ENCODE measurements around the gene TOP3A.

Gene TOP3A

GRCh38 chr17:18318771-18319450 is 4.1 kb upstream of the TOP3A start:
- Histone ChIP-seq H3K27ac (no peak overlapping the region), H2AFZ (no peak overlapping the region), H3K79me2 (peaks cover 68% of the 10 kb centered on the region), H3K36me3 (ENCODE audit: control insufficient read depth, insufficient read depth, low read length) (no peaks in the 10 kb centered on the region), H3K4me3 (ENCODE audit: low read depth, low read length) (no peak overlapping the region), H3K4me2 (ENCODE audit: low read length) (no peak overlapping the region), H3K27me3 (ENCODE audit: control insufficient read depth, insufficient read depth, low read length) (no peaks in the 10 kb centered on the region), H3K9me3 (ENCODE audit: control insufficient read depth, low read length) (no peaks in the 10 kb centered on the region), H3K4me1 (peaks cover 14% of the 10 kb centered on the region), H3K9ac (no peak overlapping the region)
- no peak for TF ChIP-seq CTCF (IDR thresholded peaks at IDR 0.05)

DNA sequence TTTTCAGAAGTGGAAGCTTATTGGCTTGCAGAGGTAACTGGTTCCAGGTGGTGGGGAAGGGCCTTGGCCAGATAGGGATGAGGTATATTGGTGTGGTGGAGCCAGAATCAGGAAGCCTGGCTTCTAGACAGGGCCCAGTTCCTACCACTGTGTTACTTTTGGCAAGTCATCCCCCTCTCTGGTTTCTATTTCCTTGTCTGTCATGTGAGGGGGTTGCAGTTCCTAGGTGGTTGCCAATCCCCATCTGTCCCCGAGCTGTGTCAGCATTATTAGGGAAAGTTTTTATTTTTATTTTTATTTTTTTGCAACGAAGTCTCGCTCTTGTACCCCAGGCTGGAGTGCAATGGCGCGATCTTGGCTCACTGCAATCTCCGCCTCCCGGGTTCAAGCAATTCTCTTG is 3.3 kb upstream of the TOP3A start:
- H3K79me2 ChIP-seq = peaks cover 66% of the 10 kb centered on the region
- no peak for TF ChIP-seq CTCF (IDR thresholded peaks at IDR 0.05)
- H2AFZ ChIP-seq = no peak overlapping the region
- no peak overlapping the region for H3K4me2 ChIP-seq (ENCODE audit: low read length)
- H3K4me3 ChIP-seq (ENCODE audit: low read depth, low read length) = no peak overlapping the region
- H3K36me3 ChIP-seq (ENCODE audit: control insufficient read depth, insufficient read depth, low read length) = no peaks in the 10 kb centered on the region
- H3K4me1 ChIP-seq = peaks cover 14% of the 10 kb centered on the region
- no peaks in the 10 kb centered on the region for H3K27me3 ChIP-seq (ENCODE audit: control insufficient read depth, insufficient read depth, low read length)
- no peak overlapping the region for H3K9ac ChIP-seq
- H3K9me3 ChIP-seq (ENCODE audit: control insufficient read depth, low read length) = no peaks in the 10 kb centered on the region
- H3K27ac ChIP-seq = no peak overlapping the region

- H3K79me2 ChIP-seq = peaks cover 69% of the 10 kb centered on the region
- no peaks in the 10 kb centered on the region for H3K9me3 ChIP-seq (ENCODE audit: control insufficient read depth, low read length)
- peaks cover 14% of the 10 kb centered on the region for H3K4me1 ChIP-seq
- peak overlapping the region; percentile 86 for H3K27ac ChIP-seq
- H2AFZ ChIP-seq = no peak overlapping the region
- peak overlapping the region; percentile 94 for H3K4me3 ChIP-seq (ENCODE audit: low read depth, low read length)
- H3K36me3 ChIP-seq (ENCODE audit: control insufficient read depth, insufficient read depth, low read length) = no peaks in the 10 kb centered on the region
- H3K4me2 ChIP-seq (ENCODE audit: low read length) = peak overlapping the region; percentile 97
- no peaks in the 10 kb centered on the region for H3K27me3 ChIP-seq (ENCODE audit: control insufficient read depth, insufficient read depth, low read length)
- TF ChIP-seq CTCF (IDR thresholded peaks at IDR 0.05) = no peak
- H3K9ac ChIP-seq = no peak overlapping the region
These were observed 1.2 kb upstream of the TOP3A start for GRCh38 chr17:18315961-18316360.

GRCh38 chr17:18315562-18315922 is 748 bp upstream of the TOP3A start:
- Histone ChIP-seq H3K27me3 (ENCODE audit: control insufficient read depth, insufficient read depth, low read length) (no peaks in the 10 kb centered on the region), H3K27ac (peak overlapping the region; percentile 86), H3K4me2 (ENCODE audit: low read length) (peak overlapping the region; percentile 97), H3K79me2 (peaks cover 64% of the 10 kb centered on the region), H3K9ac (peak overlapping the region; percentile 55), H2AFZ (peak overlapping the region; percentile 87), H3K4me3 (ENCODE audit: low read depth, low read length) (peak overlapping the region; percentile 94), H3K9me3 (ENCODE audit: control insufficient read depth, low read length) (no peaks in the 10 kb centered on the region), H3K4me1 (peaks cover 14% of the 10 kb centered on the region), H3K36me3 (ENCODE audit: control insufficient read depth, insufficient read depth, low read length) (no peaks in the 10 kb centered on the region)
- TF ChIP-seq CTCF (IDR thresholded peaks at IDR 0.05) = no peak

Data from parathyroid adenoma (tissue), 2 donors.